Vagina (tissue), 2 donors: ENCODE data around the gene ERMAP. TPM values are rescaled to one million over a fixed set of nuclear protein-coding genes. Genes with fewer than 3 reads are reported as not detected.

Experiments used
- DNase-seq, 2 donors: peaks; one replicate each; pipeline ENCODE4 v3.0.0-alpha.2; 2017; ENCODE audit errors: extremely low spot score in 2 of 2
- H3K27ac ChIP-seq: fragments of 200-600 bp; sonication (generic); one replicate; pipeline ENCODE4 v1.5.1; 2019
- H3K27me3 ChIP-seq: fragments of 200-600 bp; sonication (generic); one replicate; pipeline ENCODE4 v1.5.1; 2019
- H3K36me3 ChIP-seq, 2 donors: fragments of 200-600 bp; sonication (generic); one replicate each; pipeline ENCODE4 v1.5.1; 2017 to 2019
- H3K4me1 ChIP-seq: fragments of 200-600 bp; sonication (generic); one replicate; pipeline ENCODE4 v1.5.1; 2019
- H3K4me3 ChIP-seq, 2 donors: fragments of 200-600 bp; sonication (generic); 1 replicate in 1 of 2; 2 replicates in 1 of 2; pipeline ENCODE4 v1.5.1; 2016 to 2019
- H3K9me3 ChIP-seq: fragments of 200-600 bp; sonication (generic); one replicate; pipeline ENCODE4 v1.5.1; 2019
- CTCF ChIP-seq, 3 experiments: fragments of 450-650 bp in 2 of 3; fragments of 200-600 bp in 1 of 3; sonication (generic) in 1 of 3; IDR thresholded peaks; one replicate each; pipeline ENCODE4 v1.5.1; 2017 to 2019; ENCODE audit warnings: antibody characterized with exemption in 3 of 3, mild to moderate bottlenecking in 2 of 3, moderate library complexity in 2 of 3
- POLR2A ChIP-seq, 2 donors: fragments of 450-650 bp; IDR thresholded peaks; one replicate each; pipeline ENCODE4 v1.6.1; 2017; ENCODE audit warnings: antibody characterized with exemption in 2 of 2, mild to moderate bottlenecking in 2 of 2, moderate library complexity in 2 of 2
- POLR2AphosphoS5 ChIP-seq, 2 donors: sonication (generic); formaldehyde crosslinking; IDR thresholded peaks; one replicate each; pipeline ENCODE4 v1.9.0; 2017; ENCODE audit warnings: antibody characterized with exemption in 2 of 2, mild to moderate bottlenecking in 2 of 2, low read depth in 1 of 2; ENCODE audit not compliant: insufficient read depth in 1 of 2
- intact Hi-C: fragments of 100-400 bp; cut with DNase I; formaldehyde crosslinking; loops from one replicate; pipeline ENCODE4 v1.15.1; 2023
- total RNA-seq: library from RNA; depleted of rRNA; stranded (reverse); fragments of >200 nt; gene quantifications from one replicate; pipeline ENCODE4 v1.2.3, GENCODE V29; 2016

The ERMAP gene
- total RNA-seq, 1 donor from 2014 or later, result 9.3 TPM

DNA sequence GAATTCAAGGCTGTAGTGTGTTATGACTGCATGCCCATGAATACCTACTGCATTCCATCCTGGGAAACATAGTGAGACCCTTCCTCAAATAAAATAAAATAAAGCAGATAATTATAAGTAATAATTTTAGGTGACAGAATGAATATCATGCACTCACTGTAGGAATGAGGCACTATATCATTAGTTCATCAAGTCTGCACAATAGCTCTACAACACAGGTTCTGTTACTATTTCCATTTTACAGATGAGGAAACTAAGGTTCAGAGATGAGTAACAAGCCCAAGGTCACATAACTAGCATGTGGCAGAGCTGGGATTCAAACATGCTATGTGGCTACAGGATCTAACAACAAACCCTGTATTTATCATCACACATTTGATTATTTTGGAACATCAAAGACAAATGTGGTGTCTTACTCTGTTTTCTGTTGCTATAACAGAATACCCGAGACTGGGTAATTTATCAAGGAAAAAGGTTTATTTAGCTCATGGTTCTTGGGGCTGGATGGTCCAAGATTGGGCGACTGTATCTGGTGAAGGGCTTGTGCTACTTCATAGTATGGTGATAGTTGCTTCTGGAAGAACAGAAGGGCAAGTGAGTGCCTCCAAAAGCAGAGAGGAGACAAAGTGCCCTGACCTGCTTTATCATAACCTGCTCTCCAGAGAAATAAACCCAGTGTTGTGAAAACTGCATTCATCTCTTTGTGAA is 24.7 kb downstream of the ERMAP start:
- intact Hi-C loops, result no loop called here
- no peak for DNase-seq
- Histone ChIP-seq H3K36me3 (no peaks in the 10 kb centered on the region), H3K4me1 (peaks cover 7% of the 10 kb centered on the region), H3K4me3 (no peak overlapping the region), H3K9me3 (no peaks in the 10 kb centered on the region), H3K27ac (no peak overlapping the region), H3K27me3 (no peaks in the 10 kb centered on the region)
- TF ChIP-seq POLR2AphosphoS5 (IDR thresholded peaks at IDR 0.05; ENCODE audit: insufficient read depth in 1 of 2, low read depth in 1 of 2), result no peak
- TF ChIP-seq CTCF (IDR thresholded peaks at IDR 0.05), result no peak
- TF ChIP-seq POLR2A (IDR thresholded peaks at IDR 0.05), result no peak

DNA sequence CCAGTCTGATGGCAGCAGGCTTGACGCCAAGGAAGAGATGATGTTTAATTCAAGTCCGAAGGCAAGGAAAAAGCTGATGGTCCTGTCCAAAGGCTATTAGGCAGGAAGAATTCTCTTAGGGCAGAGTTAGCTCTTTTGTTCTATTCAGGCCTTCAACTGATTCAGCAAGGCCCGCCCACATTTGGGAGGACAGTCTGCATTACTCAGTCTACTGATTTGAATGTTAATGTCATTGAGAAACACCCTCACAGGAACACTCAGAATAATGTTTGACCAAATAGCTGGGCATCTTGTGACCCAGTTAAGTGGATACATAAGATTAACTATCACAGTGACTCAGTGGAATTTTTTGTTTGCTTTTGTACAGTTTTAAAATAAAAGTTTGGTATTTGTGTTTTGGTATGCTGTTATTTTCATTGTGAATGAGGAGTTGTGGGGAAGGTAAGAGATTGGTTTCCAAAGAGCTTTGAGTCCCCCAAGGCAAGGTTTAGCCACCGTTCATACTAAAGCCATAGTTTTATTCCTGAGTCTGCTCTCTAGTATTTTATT is 27.7 kb downstream of the ERMAP start:
- no peak for TF ChIP-seq CTCF (IDR thresholded peaks at IDR 0.05)
- no peak for TF ChIP-seq POLR2A (IDR thresholded peaks at IDR 0.05)
- no peak for TF ChIP-seq POLR2AphosphoS5 (IDR thresholded peaks at IDR 0.05; ENCODE audit: insufficient read depth in 1 of 2, low read depth in 1 of 2)
- no peak for DNase-seq
- intact Hi-C loops, result no loop called here

DNA sequence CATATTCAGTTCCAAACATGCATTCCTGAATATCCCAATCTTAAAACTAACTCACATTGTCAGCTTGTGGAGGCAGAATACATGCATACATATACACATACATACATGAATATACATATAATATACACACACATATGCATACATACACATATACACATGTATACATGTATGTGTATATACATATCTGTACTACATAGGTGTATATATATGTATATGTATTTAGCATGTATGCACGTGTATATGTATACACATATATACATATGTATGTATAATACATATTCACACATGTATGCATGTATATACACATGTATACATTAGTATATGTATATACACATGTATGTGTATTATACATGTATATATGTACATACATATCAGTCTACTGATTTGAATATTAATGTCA is 28.3 kb downstream of the ERMAP start:
- DNase-seq, result no peak
- no peak for TF ChIP-seq CTCF (IDR thresholded peaks at IDR 0.05)
- TF ChIP-seq POLR2AphosphoS5 (IDR thresholded peaks at IDR 0.05; ENCODE audit: insufficient read depth in 1 of 2, low read depth in 1 of 2), result no peak
- TF ChIP-seq POLR2A (IDR thresholded peaks at IDR 0.05), result no peak
- H3K4me1 ChIP-seq, result peaks cover 25% of the 10 kb centered on the region
- no peaks in the 10 kb centered on the region for H3K27me3 ChIP-seq
- peak overlapping the region in 1 of 2 donors; percentile 79 for H3K4me3 ChIP-seq
- peaks cover 0 to 7% of the 10 kb centered on the region in 2 donors for H3K36me3 ChIP-seq
- H3K27ac ChIP-seq, result no peak overlapping the region
- intact Hi-C loops, result no loop called here
- no peaks in the 10 kb centered on the region for H3K9me3 ChIP-seq

More for the DNA sequence above, 27.7 kb downstream of the ERMAP start:
- Histone ChIP-seq H3K27ac (no peak overlapping the region), H3K4me1 (peaks cover 25% of the 10 kb centered on the region), H3K4me3 (no peak overlapping the region), H3K36me3 (peaks cover 0 to 6% of the 10 kb centered on the region in 2 donors), H3K27me3 (no peaks in the 10 kb centered on the region), H3K9me3 (no peaks in the 10 kb centered on the region)

- Histone ChIP-seq H3K27ac (peak overlapping the region; percentile 71), H3K4me1 (peaks cover 25% of the 10 kb centered on the region), H3K36me3 (peaks cover 0 to 11% of the 10 kb centered on the region in 2 donors), H3K27me3 (no peaks in the 10 kb centered on the region), H3K9me3 (no peaks in the 10 kb centered on the region), H3K4me3 (peak overlapping the region; percentile 79 to 98)
- DNase-seq, result no peak
- no peak for TF ChIP-seq POLR2AphosphoS5 (IDR thresholded peaks at IDR 0.05; ENCODE audit: insufficient read depth in 1 of 2, low read depth in 1 of 2)
- no peak for TF ChIP-seq CTCF (IDR thresholded peaks at IDR 0.05)
- TF ChIP-seq POLR2A (IDR thresholded peaks at IDR 0.05), result no peak
- intact Hi-C loops, result no loop called here
Measured at GRCh38 chr1:42845866-42846256, 28.9 kb downstream of the ERMAP start.
